GM12891 (cell line): ENCODE data around the gene SLC26A2.

ENCODE experiments used
- DNase-seq: peaks from one replicate; pipeline ENCODE4 v3.0.0; 2011; ENCODE audit warnings: low spot score; ENCODE audit not compliant: insufficient read length
- FAIRE-seq: peaks from 2 replicates; lab custom pipeline; 2011; peaks lifted over from hg19 to GRCh38; lab: Jason Lieb, UNC
- PAX5 ChIP-seq: IDR thresholded peaks from 2 replicates; pipeline ENCODE4 v1.6.1; 2011; ENCODE audit warnings: low read length, moderate library complexity, mild to moderate bottlenecking; ENCODE audit not compliant: insufficient read depth, severe bottlenecking
- POLR2A ChIP-seq: IDR thresholded peaks from 2 replicates; pipeline ENCODE4 v1.6.1; 2011; ENCODE audit warnings: low read depth, low read length, control low read depth
- POLR2AphosphoS5 ChIP-seq: IDR thresholded peaks from 2 replicates; pipeline ENCODE4 v1.6.1; 2011; ENCODE audit warnings: low read depth, low read length, control low read depth
- POU2F2 ChIP-seq: IDR thresholded peaks from 2 replicates; pipeline ENCODE4 v1.6.1; 2011; ENCODE audit warnings: low read depth, mild to moderate bottlenecking, control low read depth, low read length, moderate library complexity
- SPI1 ChIP-seq: IDR thresholded peaks from 2 replicates; pipeline ENCODE4 v1.6.1; 2011; ENCODE audit warnings: low read depth, low read length, control low read depth
- TAF1 ChIP-seq: IDR thresholded peaks from 2 replicates; pipeline ENCODE4 v1.6.1; 2011; ENCODE audit warnings: low read depth, low read length, control low read depth

Gene SLC26A2

GRCh38 chr5:150013931-150014330, 53.4 kb downstream of the SLC26A2 start:
- DNase-seq (no peak), FAIRE-seq (no peak)
- TF ChIP-seq POLR2A (no peak), TAF1 (no peak), SPI1 (no peak), POLR2AphosphoS5 (no peak), PAX5 (no peak), POU2F2 (no peak)

DNA sequence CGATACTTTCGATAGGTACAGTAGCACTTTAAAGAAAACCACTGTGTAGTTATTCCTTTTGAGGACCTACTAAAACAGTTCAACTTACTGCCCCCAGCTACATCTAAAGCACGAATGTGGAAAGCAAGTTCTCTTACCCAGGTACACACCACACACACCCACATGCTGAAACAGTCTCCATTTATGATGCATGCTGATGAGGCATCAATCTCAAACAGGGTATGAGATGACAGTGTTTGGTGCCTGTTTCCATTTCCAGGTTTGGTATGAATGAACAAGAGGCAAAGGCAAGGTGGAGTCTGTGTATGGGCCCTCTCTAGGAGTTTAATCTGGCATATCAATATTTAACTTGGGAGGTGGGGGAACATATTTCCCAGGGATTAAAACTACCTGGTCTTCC, 53.9 kb downstream of the SLC26A2 start:
- peak; percentile 73 for FAIRE-seq

DNA sequence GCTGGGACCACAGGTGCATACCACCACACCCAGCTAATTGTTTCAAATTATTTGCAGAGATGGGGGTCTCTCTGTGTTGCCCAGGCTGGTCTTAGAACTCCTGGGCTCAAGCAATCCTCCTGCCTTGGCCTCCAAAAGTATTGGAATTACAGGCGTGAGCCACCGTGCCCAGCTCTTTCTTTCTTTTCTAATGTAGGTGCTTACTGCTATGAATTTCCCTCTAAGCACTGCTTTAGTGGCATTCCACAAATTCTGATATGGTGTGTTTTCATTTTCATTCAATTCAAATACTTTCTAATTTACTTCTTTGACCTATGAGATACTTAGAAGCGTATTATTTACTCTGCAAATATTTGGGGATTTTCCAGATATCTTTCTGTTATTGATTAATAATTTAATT, 54.9 kb downstream of the SLC26A2 start:
- no peak for DNase-seq
- FAIRE-seq = no peak
- TF ChIP-seq POLR2AphosphoS5 = no peak

More for the DNA sequence above, 53.9 kb downstream of the SLC26A2 start:
- no peak for DNase-seq
- TF ChIP-seq TAF1 (no peak), POU2F2 (no peak), POLR2A (no peak)

GRCh38 chr5:150016537-150016936, 56.0 kb downstream of the SLC26A2 start:
- no peak for TF ChIP-seq POLR2A
- FAIRE-seq (no peak), DNase-seq (no peak)

DNA sequence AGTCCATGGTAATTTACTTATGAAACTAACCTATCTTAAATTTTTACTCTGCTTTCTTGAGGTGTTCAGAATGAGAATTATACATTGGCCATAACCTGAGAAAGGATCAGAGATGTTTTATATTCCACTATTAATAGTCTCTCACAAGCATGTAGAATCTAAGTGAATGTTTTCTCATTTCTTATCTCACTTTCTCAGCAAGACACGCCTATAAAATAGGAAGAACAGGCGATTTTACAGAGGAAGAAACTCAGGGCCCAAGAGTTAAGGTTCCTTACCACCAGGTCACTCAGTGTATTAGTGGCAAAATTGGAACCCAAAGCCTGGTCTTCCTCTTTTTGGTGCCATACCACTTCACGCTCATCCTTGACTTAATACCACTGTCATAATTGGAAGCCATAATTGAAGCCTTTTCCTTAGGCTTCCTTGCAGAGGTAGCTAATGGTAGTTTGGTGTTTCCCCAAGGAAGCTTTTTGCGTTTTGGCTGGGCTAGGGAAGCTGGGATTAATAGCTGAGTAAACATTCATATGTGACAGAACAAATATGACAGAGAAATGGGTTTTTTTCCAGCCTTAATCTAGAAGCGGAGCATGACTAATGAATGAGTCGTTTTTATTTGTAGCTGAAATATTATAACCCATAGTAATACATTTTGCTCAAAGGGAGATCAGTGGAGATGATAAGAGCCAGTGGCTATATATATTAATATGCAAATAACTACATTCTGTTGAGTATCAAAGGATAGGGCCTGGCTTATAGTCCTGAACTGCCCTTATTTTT, 56.9 kb downstream of the SLC26A2 start:
- TF ChIP-seq POU2F2 (no peak), POLR2AphosphoS5 (no peak), TAF1 (no peak), PAX5 (no peak), POLR2A (no peak), SPI1 (no peak)
- FAIRE-seq = no peak
- no peak for DNase-seq

- FAIRE-seq = no peak
- DNase-seq = no peak
- TF ChIP-seq SPI1 = no peak
- no peak for TF ChIP-seq POU2F2
- no peak for TF ChIP-seq TAF1
- TF ChIP-seq POLR2A = no peak
- no peak for TF ChIP-seq PAX5
Observed at GRCh38 chr5:150020249-150020648, 59.7 kb downstream of the SLC26A2 start.

DNA sequence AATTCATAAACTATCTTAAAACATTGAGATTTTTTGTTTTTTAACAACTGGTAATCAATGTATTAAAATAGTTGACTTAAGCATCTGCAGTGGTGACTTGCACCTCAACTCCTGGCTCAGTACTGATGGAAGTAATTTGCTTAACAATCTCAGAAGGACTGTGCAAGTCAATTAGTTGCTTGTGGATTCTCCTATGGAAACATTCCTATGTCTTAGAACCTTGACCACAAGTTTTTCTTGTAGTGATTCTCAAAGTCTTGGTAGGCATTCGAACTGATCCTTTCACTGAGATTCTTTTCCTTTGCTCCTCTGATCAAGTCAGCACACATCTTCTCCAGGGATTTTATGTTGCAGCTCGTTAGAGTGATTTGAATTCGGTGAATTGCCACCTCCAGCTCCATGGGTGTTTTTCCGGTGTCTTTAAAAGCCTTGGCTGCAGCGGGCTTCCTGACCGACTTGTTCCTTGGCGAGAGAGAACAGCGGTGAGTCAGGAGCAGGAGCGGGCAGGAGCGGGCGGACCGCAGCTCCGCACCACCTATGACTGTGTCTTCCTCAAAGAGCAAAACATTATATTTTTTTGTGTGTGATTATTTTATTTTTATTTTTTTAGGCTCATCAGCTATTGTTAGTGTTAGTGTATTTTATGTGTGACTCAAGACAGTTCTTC, 61.1 kb downstream of the SLC26A2 start:
- no peak for TF ChIP-seq SPI1
- TF ChIP-seq PAX5 = no peak
- TF ChIP-seq POU2F2 = no peak
- no peak for TF ChIP-seq POLR2AphosphoS5
- TF ChIP-seq TAF1 = no peak
- no peak for TF ChIP-seq POLR2A
- FAIRE-seq (no peak), DNase-seq (no peak)

- no peak for TF ChIP-seq SPI1
- no peak for TF ChIP-seq POLR2A
- no peak for TF ChIP-seq POU2F2
- TF ChIP-seq POLR2AphosphoS5 = no peak
- TF ChIP-seq PAX5 = no peak
- TF ChIP-seq TAF1 = no peak
- DNase-seq = no peak
- no peak for FAIRE-seq
Observed at GRCh38 chr5:150022158-150022531, 61.6 kb downstream of the SLC26A2 start.

DNA sequence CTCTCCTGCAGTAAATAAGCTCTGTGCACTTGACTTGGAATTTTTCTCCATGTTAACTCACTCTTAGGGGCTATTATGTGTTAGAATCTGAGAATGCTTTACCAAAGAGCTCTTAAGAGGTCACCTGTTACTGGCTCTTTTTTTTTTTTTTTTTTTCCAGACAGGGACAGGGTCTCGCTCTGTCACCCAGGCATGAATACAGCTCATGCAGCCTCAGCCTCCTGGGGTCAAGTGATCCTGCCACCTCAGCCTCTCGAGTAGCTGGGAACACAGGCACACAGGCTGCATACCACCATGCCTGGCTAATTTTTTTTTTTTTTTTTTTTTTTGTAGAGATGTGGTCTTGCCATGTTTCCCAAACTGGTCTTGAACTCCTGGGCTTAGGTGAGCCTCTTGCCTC, 62.1 kb downstream of the SLC26A2 start:
- TF ChIP-seq POU2F2 (no peak), TAF1 (no peak)
- FAIRE-seq (no peak), DNase-seq (no peak)

GRCh38 chr5:150023136-150023535, 62.6 kb downstream of the SLC26A2 start:
- no peak for FAIRE-seq
- TF ChIP-seq POLR2AphosphoS5 (no peak), POLR2A (no peak), POU2F2 (no peak), TAF1 (no peak), PAX5 (no peak), SPI1 (no peak)
- no peak for DNase-seq
